Liver (tissue), 9 donors: ENCODE results near the gene PPP2R2C. TPM values are rescaled to one million over a fixed set of nuclear protein-coding genes. Genes with fewer than 3 reads are reported as not detected.

Experiments
- DNase-seq: peaks from one replicate; pipeline ENCODE4 v3.0.0-alpha.2; 2017; ENCODE audit warnings: low spot score
- H3K27ac ChIP-seq, 2 donors: one replicate each; pipeline ENCODE4 v1.7.0; 2013; ENCODE audit warnings: inconsistent platforms in 2 of 2, low read length in 2 of 2, control low read depth in 1 of 2, low read depth in 1 of 2, mild to moderate bottlenecking in 1 of 2
- H3K27me3 ChIP-seq, 4 donors: one replicate each; pipeline versions ENCODE4 v1.6.1 to v1.7.0; 2013; ENCODE audit warnings: low read length in 3 of 4, inconsistent platforms in 1 of 4, mild to moderate bottlenecking in 1 of 4, moderate library complexity in 1 of 4; ENCODE audit not compliant: control insufficient read depth in 4 of 4, insufficient read depth in 4 of 4
- H3K36me3 ChIP-seq, 4 donors: one replicate each; pipeline versions ENCODE4 v1.6.1 to v1.7.0; 2013; ENCODE audit warnings: low read length in 3 of 4, mild to moderate bottlenecking in 3 of 4, low read depth in 1 of 4, moderate library complexity in 1 of 4; ENCODE audit not compliant: control insufficient read depth in 4 of 4, insufficient read depth in 3 of 4
- H3K4me1 ChIP-seq, 4 donors: one replicate each; pipeline versions ENCODE4 v1.6.1 to v1.7.0; 2013; ENCODE audit warnings: low read length in 3 of 4, mild to moderate bottlenecking in 3 of 4, moderate library complexity in 1 of 4; ENCODE audit not compliant: control insufficient read depth in 4 of 4, insufficient read depth in 4 of 4
- H3K4me3 ChIP-seq, 3 donors: one replicate each; pipeline versions ENCODE4 v1.6.1 to v1.7.0; 2013; ENCODE audit warnings: low read length in 3 of 3, control low read depth in 1 of 3, low read depth in 1 of 3, mild to moderate bottlenecking in 1 of 3
- H3K9ac ChIP-seq, 2 donors: one replicate each; pipeline ENCODE4 v1.7.0; 2013; ENCODE audit warnings: low read length in 2 of 2, mild to moderate bottlenecking in 2 of 2, moderate library complexity in 2 of 2, control low read depth in 1 of 2, low read depth in 1 of 2
- H3K9me3 ChIP-seq, 4 donors: one replicate each; pipeline versions ENCODE4 v1.6.1 to v1.7.0; 2013; ENCODE audit warnings: low read length in 3 of 4; ENCODE audit not compliant: control insufficient read depth in 4 of 4
- EGR1 ChIP-seq, 2 donors: IDR thresholded peaks; 2 replicates each; pipeline ENCODE4 v1.6.1; 2016 to 2018; ENCODE audit warnings: antibody characterized with exemption in 2 of 2, low read depth in 2 of 2
- FOXA1 ChIP-seq: IDR thresholded peaks from 2 replicates; pipeline ENCODE4 v1.6.1; 2016; ENCODE audit warnings: antibody characterized with exemption
- GABPA ChIP-seq, 2 donors: IDR thresholded peaks in 1 of 2; conservative IDR thresholded peaks in 1 of 2; 2 replicates each; pipeline ENCODE4 v1.6.1; 2016; ENCODE audit warnings: antibody characterized with exemption in 2 of 2, mild to moderate bottlenecking in 1 of 2, moderate library complexity in 1 of 2
- HNF4A ChIP-seq, 2 donors: conservative IDR thresholded peaks; 2 replicates each; pipeline ENCODE4 v1.6.1; 2016; ENCODE audit warnings: antibody characterized with exemption in 2 of 2, mild to moderate bottlenecking in 2 of 2
- JUND ChIP-seq, 2 donors: IDR thresholded peaks; 2 replicates each; pipeline ENCODE4 v1.6.1; 2016; ENCODE audit warnings: antibody characterized with exemption in 2 of 2
- NR2F2 ChIP-seq: IDR thresholded peaks from 2 replicates; pipeline ENCODE4 v1.6.1; 2016; ENCODE audit warnings: antibody characterized with exemption
- RAD21 ChIP-seq, 2 donors: IDR thresholded peaks; 2 replicates each; pipeline ENCODE4 v1.6.1; 2016; ENCODE audit warnings: antibody characterized with exemption in 2 of 2, mild to moderate bottlenecking in 2 of 2
- TAF1 ChIP-seq: conservative IDR thresholded peaks from 2 replicates; pipeline ENCODE4 v1.6.1; 2016; ENCODE audit warnings: antibody characterized with exemption, mild to moderate bottlenecking
- WGBS: extraction: QIAGEN DNeasy Blood & Tissue Kit; methylation state at CpG from one replicate; pipeline ENCODE4 v1.1.7; 2013; 5-methylcytosine and 5-hydroxymethylcytosine counted together
- polyA plus RNA-seq, 2 donors: library from polyadenylated mRNA; stranded (reverse) in 1 of 2; unstranded in 1 of 2; fragments of 200-250 nt in 1 of 2; fragments of >200 nt in 1 of 2; fragmentation: Nextera tagmentation in 1 of 2; extraction: Ambion mirVana in 1 of 2; gene quantifications; one replicate each; pipeline versions ENCODE4 v1.2.1 to v1.2.3, GENCODE V29; 2013 to 2015
- total RNA-seq, 2 donors: library from RNA; depleted of rRNA; stranded (reverse); fragments of >200 nt; gene quantifications; one replicate each; pipeline ENCODE4 v1.2.3, GENCODE V29; 2014
- TF ChIP-seq, protein P1 (sequence below): IDR thresholded peaks from 2 replicates; pipeline ENCODE4 v1.6.1; 2016; ENCODE audit warnings: antibody characterized with exemption
- TF ChIP-seq, protein P2 (sequence below): IDR thresholded peaks from 2 replicates; pipeline ENCODE4 v1.6.1; 2016; ENCODE audit warnings: antibody characterized with exemption
- TF ChIP-seq, protein P3 (sequence below): fragments of 150-350 bp; IDR thresholded peaks from 2 replicates; pipeline ENCODE4 v1.5.1; 2017; ENCODE audit warnings: improper control_type of control experiment, low read depth, low read length; ENCODE audit not compliant: missing input control
- TF ChIP-seq, protein P4 (sequence below): IDR thresholded peaks from 2 replicates; pipeline ENCODE4 v1.6.1; 2016; ENCODE audit warnings: antibody characterized with exemption
- donor health status: healthy.
- donor health status: healthy.
- donor health status: healthy.
- donor health status: healthy.
- donor health status: healthy.

PPP2R2C gene
- total and polyA plus RNA-seq, 4 donors: under 0.01 to 0.01 TPM; not detected in 2

DNA sequence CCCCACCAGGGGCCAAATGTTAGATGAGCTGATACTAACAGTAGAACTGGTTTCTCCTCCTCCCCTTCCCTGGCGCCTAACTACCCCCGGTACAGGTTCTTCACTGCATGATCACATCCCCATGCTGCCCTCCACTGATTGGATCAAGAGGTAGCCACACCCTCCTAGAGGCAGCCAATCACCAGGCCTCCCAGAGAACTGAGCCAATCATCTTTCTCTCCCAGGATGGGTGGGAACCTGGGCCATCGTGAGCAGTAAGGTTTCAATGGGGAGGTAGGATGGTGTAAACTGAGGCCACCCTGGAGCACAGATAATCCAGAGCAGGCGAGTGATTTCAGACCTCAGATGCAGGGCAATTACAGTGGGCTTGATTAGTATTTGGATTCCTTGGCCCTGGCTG lies 64.2 kb downstream of the PPP2R2C start:
- Histone ChIP-seq H3K4me3 (no peak overlapping the region), H3K9ac (no peak overlapping the region), H3K4me1 (no peaks in the 10 kb centered on the region), H3K27me3 (peaks cover 0 to 4% (median 2%) of the 10 kb centered on the region in 4 donors), H3K36me3 (no peaks in the 10 kb centered on the region), H3K27ac (no peak overlapping the region), H3K9me3 (peaks cover 0 to 3% (median 0%) of the 10 kb centered on the region in 4 donors)
- WGBS: 63% methylated on average over 4 of the region's 4 CpGs
- no peak for DNase-seq
- TF ChIP-seq, protein P1, sequence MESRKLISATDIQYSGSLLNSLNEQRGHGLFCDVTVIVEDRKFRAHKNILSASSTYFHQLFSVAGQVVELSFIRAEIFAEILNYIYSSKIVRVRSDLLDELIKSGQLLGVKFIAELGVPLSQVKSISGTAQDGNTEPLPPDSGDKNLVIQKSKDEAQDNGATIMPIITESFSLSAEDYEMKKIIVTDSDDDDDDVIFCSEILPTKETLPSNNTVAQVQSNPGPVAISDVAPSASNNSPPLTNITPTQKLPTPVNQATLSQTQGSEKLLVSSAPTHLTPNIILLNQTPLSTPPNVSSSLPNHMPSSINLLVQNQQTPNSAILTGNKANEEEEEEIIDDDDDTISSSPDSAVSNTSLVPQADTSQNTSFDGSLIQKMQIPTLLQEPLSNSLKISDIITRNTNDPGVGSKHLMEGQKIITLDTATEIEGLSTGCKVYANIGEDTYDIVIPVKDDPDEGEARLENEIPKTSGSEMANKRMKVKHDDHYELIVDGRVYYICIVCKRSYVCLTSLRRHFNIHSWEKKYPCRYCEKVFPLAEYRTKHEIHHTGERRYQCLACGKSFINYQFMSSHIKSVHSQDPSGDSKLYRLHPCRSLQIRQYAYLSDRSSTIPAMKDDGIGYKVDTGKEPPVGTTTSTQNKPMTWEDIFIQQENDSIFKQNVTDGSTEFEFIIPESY: no peak

DNA sequence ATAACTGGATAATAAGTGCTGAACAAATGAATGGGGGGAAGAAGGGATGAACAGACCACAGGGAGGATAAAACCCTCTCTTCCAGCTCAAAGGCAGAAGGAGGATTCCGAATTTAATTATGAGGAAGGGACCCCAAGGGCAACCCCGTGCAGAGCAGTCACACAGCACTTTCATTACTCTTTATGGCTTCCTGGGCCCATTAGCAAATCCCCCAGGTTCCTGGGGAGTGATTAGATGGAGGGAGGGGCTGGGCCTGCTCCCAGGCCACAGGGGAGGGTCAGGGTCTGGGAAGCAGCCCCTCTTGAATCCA lies 67.1 kb downstream of the PPP2R2C start:
- no peaks in the 10 kb centered on the region for H3K9me3 ChIP-seq
- 6% methylated on average over 2 of the region's 2 CpGs for WGBS
- H3K27me3 ChIP-seq: peaks cover 0 to 4% (median 4%) of the 10 kb centered on the region in 4 donors
- no peak overlapping the region for H3K9ac ChIP-seq
- H3K36me3 ChIP-seq: no peaks in the 10 kb centered on the region
- H3K27ac ChIP-seq: no peak overlapping the region
- DNase-seq: no peak
- no peak overlapping the region for H3K4me3 ChIP-seq
- no peaks in the 10 kb centered on the region for H3K4me1 ChIP-seq
- TF ChIP-seq, protein P1: no peak
- TF ChIP-seq, protein P2, sequence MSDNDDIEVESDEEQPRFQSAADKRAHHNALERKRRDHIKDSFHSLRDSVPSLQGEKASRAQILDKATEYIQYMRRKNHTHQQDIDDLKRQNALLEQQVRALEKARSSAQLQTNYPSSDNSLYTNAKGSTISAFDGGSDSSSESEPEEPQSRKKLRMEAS: no peak
- TF ChIP-seq, protein P3, sequence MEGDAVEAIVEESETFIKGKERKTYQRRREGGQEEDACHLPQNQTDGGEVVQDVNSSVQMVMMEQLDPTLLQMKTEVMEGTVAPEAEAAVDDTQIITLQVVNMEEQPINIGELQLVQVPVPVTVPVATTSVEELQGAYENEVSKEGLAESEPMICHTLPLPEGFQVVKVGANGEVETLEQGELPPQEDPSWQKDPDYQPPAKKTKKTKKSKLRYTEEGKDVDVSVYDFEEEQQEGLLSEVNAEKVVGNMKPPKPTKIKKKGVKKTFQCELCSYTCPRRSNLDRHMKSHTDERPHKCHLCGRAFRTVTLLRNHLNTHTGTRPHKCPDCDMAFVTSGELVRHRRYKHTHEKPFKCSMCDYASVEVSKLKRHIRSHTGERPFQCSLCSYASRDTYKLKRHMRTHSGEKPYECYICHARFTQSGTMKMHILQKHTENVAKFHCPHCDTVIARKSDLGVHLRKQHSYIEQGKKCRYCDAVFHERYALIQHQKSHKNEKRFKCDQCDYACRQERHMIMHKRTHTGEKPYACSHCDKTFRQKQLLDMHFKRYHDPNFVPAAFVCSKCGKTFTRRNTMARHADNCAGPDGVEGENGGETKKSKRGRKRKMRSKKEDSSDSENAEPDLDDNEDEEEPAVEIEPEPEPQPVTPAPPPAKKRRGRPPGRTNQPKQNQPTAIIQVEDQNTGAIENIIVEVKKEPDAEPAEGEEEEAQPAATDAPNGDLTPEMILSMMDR: no peak
- TF ChIP-seq TAF1: no peak
- TF ChIP-seq HNF4A (conservative IDR thresholded peaks at IDR 0.05): no peak
- TF ChIP-seq RAD21 (IDR thresholded peaks at IDR 0.05): no peak
- no peak for TF ChIP-seq GABPA (IDR thresholded peaks at IDR 0.05 in 1 of 2, conservative IDR thresholded peaks at IDR 0.05 in 1 of 2)
- no peak for TF ChIP-seq JUND (IDR thresholded peaks at IDR 0.05)
- TF ChIP-seq EGR1 (IDR thresholded peaks at IDR 0.05; ENCODE audit: low read depth in 2 of 2): no peak
- TF ChIP-seq, protein P4, sequence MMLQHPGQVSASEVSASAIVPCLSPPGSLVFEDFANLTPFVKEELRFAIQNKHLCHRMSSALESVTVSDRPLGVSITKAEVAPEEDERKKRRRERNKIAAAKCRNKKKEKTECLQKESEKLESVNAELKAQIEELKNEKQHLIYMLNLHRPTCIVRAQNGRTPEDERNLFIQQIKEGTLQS: no peak
- TF ChIP-seq NR2F2: no peak
- TF ChIP-seq FOXA1: no peak
